BJ (cell line): Measurements from ENCODE around the gene MATN4. TPM values are rescaled to one million over a fixed set of nuclear protein-coding genes. Genes with fewer than 3 reads are reported as not detected.

Experiments used
- CTCF ChIA-PET: fragments of 350-600 bp; formaldehyde crosslinking; extraction: SDS; loops from one replicate; lab custom pipeline; 2021; ENCODE audit warnings: antibody characterized with exemption, inconsistent platforms; lab: Yijun Ruan, JAX
- POLR2A ChIA-PET: fragments of 300-600 bp; sonication (Branson Sonifier 250); formaldehyde crosslinking; extraction: SDS; loops from one replicate; lab custom pipeline; 2021; ENCODE audit warnings: antibody characterized with exemption; lab: Charles Lee
- DNase-seq: peaks from one replicate; pipeline ENCODE4 v3.0.0-alpha.2; 2011; ENCODE audit warnings: low read depth
- H3K27me3 ChIP-seq: 2 replicates; pipeline ENCODE4 v1.6.0; 2011; ENCODE audit warnings: low read length; ENCODE audit not compliant: control insufficient read depth, insufficient read depth
- H3K36me3 ChIP-seq: 2 replicates; pipeline ENCODE4 v1.5.1; 2011; ENCODE audit warnings: low read length; ENCODE audit not compliant: control insufficient read depth, insufficient read depth
- H3K4me3 ChIP-seq: 2 replicates; pipeline ENCODE4 v1.5.1; 2011; ENCODE audit warnings: low read depth, mild to moderate bottlenecking, control low read depth, low read length
- polyA plus RNA-seq: library from polyadenylated mRNA; depleted of rRNA; stranded (reverse); fragments of >200 nt; gene quantifications from 2 replicates; pipeline ENCODE4 v1.2.3, GENCODE V29; 2011
- TF ChIP-seq, protein P1 (sequence below): IDR thresholded peaks from 2 replicates; pipeline ENCODE4 v1.5.1; 2011; ENCODE audit warnings: low read depth, mild to moderate bottlenecking, control low read depth, inconsistent platforms, low read length, moderate library complexity; ENCODE audit not compliant: insufficient read depth

The MATN4 gene
- polyA plus RNA-seq, 1 experiment: 0.06 TPM

DNA sequence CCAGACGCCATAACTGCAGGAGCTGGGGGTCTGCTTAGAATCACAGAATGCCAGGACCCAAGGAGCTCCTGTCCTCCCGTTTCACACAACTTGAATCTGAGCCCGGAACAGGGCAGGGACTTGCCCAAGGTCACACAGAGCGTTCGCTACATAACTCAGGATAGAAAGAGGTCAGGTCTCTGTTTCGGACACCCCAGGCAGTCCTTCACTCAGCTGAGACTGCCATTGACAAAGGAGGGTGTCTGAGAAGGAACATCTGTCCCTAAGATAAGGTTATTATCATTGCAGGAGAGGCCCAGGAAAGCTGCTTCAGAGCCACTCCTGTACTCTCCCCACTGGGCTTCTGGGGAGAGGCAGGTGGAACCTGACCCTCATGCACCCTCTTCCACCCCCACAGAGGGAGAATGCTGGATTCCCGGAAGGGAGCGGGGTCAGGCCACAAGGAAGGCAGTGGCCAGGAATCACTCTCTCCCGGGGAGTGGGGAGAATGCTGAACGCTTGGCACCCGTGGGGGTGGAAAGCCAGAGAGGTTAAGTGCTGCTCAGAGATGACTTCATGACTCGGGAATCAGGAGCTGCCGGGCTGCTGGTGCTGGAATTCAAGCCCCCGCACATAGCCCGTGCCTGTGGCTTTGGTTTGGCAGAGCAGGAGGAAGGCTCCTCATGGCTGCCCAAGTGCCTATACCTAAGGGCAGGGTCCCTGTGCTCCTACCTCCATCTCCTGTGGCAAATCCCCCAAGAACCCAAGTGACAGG, 29.4 kb upstream of the MATN4 start:
- Histone ChIP-seq H3K27me3 (no peaks in the 10 kb centered on the region), H3K4me3 (no peak overlapping the region), H3K36me3 (peaks cover 28% of the 10 kb centered on the region)
- TF ChIP-seq, protein P1, sequence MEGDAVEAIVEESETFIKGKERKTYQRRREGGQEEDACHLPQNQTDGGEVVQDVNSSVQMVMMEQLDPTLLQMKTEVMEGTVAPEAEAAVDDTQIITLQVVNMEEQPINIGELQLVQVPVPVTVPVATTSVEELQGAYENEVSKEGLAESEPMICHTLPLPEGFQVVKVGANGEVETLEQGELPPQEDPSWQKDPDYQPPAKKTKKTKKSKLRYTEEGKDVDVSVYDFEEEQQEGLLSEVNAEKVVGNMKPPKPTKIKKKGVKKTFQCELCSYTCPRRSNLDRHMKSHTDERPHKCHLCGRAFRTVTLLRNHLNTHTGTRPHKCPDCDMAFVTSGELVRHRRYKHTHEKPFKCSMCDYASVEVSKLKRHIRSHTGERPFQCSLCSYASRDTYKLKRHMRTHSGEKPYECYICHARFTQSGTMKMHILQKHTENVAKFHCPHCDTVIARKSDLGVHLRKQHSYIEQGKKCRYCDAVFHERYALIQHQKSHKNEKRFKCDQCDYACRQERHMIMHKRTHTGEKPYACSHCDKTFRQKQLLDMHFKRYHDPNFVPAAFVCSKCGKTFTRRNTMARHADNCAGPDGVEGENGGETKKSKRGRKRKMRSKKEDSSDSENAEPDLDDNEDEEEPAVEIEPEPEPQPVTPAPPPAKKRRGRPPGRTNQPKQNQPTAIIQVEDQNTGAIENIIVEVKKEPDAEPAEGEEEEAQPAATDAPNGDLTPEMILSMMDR: no peak
- POLR2A ChIA-PET: interaction anchor here (0.8 to 2.1 kb wide), 3 partner anchors 9 to 448 kb away, joined by 3 to 8 read pairs (median 3); no protein-coding TSS in a partner anchor
- CTCF ChIA-PET: interaction anchor here (0.6 to 3.4 kb wide), 9 partner anchors 17 to 434 kb away, joined by 3 to 27 read pairs (median 4); partner anchors contain the start of gene SYS1
- peak; percentile 83 for DNase-seq

DNA sequence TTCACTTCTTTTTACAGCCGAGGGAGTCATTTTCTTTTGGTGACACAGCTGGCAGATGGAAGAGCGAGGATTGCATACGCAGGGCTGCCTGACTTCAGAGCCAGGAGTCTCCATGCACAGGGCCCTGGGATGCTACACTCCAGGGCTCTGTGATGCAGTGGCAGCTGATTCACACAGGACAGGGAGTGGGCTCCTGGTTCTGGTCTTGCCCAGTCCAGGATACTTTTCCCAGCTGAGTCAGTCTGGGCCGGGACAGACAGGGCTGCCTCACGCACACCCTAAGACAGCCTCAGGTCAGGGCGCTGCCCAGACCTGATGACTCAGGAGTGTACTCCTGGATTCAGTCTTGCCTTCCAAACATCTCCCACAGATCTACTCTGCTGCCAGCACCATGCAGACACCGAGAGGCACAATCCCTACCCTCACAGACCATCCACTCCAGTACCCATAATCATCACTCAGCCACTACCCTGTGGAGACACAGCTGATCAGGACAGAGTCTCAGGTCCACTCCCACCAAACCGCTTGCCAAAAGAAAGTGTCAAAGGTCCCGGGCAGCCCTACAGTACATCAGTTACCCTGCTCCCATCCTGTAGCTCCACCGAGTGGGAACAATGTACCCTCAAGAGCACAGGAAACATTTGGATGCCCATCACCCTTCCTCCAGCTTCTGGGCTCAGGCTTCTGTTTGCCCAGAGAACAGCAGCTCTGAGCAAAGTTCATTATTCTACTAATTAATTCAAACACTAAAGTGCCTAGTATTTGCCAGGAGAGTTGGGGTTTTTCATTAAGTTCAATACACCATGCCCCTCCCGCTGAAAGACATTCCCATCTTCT, 28.6 kb upstream of the MATN4 start:
- peak; percentile 95 for DNase-seq
- H3K4me3 ChIP-seq: no peak overlapping the region
- H3K27me3 ChIP-seq: no peaks in the 10 kb centered on the region
- CTCF ChIA-PET: interaction anchor here (0.6 to 3.4 kb wide), 12 partner anchors 11 to 435 kb away, joined by 3 to 27 read pairs (median 4); partner anchors contain the start of gene SYS1
- H3K36me3 ChIP-seq: peaks cover 30% of the 10 kb centered on the region
- POLR2A ChIA-PET: interaction anchor here (1.0 to 2.1 kb wide), 2 partner anchors 10 kb away, joined by 3 to 8 read pairs; no protein-coding TSS in a partner anchor
- TF ChIP-seq, protein P1: no peak

DNA sequence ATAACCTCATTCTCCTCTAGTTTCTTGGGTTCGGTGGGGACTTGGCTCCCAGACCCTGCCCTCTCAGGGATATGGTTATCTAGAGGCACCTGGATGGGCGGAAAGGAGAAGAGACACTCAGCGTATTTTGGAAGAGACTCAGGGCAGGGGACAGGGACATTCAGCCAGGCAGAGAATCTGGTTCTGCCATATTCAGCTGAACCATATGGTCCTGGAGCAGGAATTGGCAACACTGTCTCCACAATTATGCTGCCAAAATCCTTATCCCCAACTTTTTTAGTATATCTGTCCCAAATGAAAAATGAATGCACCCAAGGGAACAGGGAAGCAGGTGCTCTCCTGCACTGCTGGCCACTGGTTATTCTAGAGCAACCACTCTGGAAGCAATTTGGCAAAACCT, 22.4 kb upstream of the MATN4 start:
- Histone ChIP-seq H3K36me3 (peaks cover 50% of the 10 kb centered on the region), H3K27me3 (no peaks in the 10 kb centered on the region), H3K4me3 (no peak overlapping the region)
- DNase-seq: no peak
- POLR2A ChIA-PET: no interaction called here
- TF ChIP-seq, protein P1: no peak
- CTCF ChIA-PET: no interaction called here

GRCh38 chr20:45329497-45330319, 21.6 kb upstream of the MATN4 start:
- DNase-seq: no peak
- Histone ChIP-seq H3K36me3 (peaks cover 50% of the 10 kb centered on the region), H3K27me3 (no peaks in the 10 kb centered on the region), H3K4me3 (no peak overlapping the region)
- TF ChIP-seq, protein P1: no peak
- CTCF ChIA-PET: interaction anchor here (0.8 to 1.0 kb wide), 2 partner anchors 108 to 120 kb away, joined by 3 read pairs; no protein-coding TSS in a partner anchor
- POLR2A ChIA-PET: no interaction called here
